ENCODE results near the gene DERA.

GRCh38 chr12:15932327-15932726, 21.2 kb downstream of the DERA start:
- no peak for TF ChIP-seq CTCF (IDR thresholded peaks at IDR 0.05; ENCODE audit: low read length)
- no peak for TF ChIP-seq EZH2 (IDR thresholded peaks at IDR 0.05; ENCODE audit: borderline replicate concordance, low read length)

Measured in OCI-LY1 (cell line).